ENCODE results near the gene ERBB4. TPM values are rescaled to one million over a fixed set of nuclear protein-coding genes. Genes with fewer than 3 reads are reported as not detected.

ERBB4 gene
- total RNA-seq, 1 experiment from 2014 or later: 40.6 TPM

DNA sequence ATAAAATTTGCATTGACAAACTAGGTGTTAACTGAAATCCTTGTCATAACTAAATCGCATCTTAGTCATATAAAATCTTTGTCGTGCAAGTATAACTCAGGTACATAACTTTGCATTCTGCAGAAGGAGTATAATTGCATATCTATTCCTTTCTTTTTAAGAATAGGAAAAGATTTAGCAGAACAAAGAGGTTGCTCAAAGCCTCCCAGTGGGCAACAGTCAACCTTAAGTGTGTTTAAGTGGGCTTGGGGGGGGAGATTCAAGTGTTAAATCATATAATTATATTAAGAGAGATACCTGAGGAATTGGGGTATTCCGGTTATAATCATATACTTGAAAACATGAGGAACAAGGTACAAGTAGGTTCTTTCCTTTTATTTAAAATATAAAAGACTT, 1068.9 kb downstream of the ERBB4 start:
- intact Hi-C loops (cut with micrococcal nuclease; ENCODE audit: unreplicated experiment): loop anchor here (10.0 kb wide), 1 partner anchor 525 kb away; no protein-coding TSS in a partner anchor
- BruUV-seq (replicated peaks): no TSS peak
- Histone ChIP-seq H3K36me3 (ENCODE audit: insufficient read depth, low read length, poor library complexity, severe bottlenecking) (no peaks in the 10 kb centered on the region), H3K4me3 (ENCODE audit: low read depth, low read length, poor library complexity, severe bottlenecking) (no peak overlapping the region), H3K27ac (ENCODE audit: low read depth, low read length, poor library complexity, severe bottlenecking) (no peak overlapping the region), H3K9me3 (ENCODE audit: low read depth, low read length, poor library complexity, severe bottlenecking) (peaks cover 3% of the 10 kb centered on the region), H3K27me3 (replicated peaks; ENCODE audit: insufficient read depth, low read depth, low read length, poor library complexity) (no peaks in the 10 kb centered on the region), H3K4me1 (ENCODE audit: insufficient read depth, low read length, poor library complexity, severe bottlenecking) (no peaks in the 10 kb centered on the region)
- DNase-seq (ENCODE audit: low spot score): no peak
- POLR2A ChIA-PET (ENCODE audit: low non-redundant PET): no interaction called here
- CTCF ChIA-PET: no interaction called here
- TF ChIP-seq, protein P1, sequence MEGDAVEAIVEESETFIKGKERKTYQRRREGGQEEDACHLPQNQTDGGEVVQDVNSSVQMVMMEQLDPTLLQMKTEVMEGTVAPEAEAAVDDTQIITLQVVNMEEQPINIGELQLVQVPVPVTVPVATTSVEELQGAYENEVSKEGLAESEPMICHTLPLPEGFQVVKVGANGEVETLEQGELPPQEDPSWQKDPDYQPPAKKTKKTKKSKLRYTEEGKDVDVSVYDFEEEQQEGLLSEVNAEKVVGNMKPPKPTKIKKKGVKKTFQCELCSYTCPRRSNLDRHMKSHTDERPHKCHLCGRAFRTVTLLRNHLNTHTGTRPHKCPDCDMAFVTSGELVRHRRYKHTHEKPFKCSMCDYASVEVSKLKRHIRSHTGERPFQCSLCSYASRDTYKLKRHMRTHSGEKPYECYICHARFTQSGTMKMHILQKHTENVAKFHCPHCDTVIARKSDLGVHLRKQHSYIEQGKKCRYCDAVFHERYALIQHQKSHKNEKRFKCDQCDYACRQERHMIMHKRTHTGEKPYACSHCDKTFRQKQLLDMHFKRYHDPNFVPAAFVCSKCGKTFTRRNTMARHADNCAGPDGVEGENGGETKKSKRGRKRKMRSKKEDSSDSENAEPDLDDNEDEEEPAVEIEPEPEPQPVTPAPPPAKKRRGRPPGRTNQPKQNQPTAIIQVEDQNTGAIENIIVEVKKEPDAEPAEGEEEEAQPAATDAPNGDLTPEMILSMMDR (conservative IDR thresholded peaks at IDR 0.05; ENCODE audit: low read depth, low read length): no peak
- no peak for TF ChIP-seq EZH2 (IDR thresholded peaks at IDR 0.05; ENCODE audit: borderline replicate concordance, low read depth, low read length, poor library complexity, severe bottlenecking)

DNA sequence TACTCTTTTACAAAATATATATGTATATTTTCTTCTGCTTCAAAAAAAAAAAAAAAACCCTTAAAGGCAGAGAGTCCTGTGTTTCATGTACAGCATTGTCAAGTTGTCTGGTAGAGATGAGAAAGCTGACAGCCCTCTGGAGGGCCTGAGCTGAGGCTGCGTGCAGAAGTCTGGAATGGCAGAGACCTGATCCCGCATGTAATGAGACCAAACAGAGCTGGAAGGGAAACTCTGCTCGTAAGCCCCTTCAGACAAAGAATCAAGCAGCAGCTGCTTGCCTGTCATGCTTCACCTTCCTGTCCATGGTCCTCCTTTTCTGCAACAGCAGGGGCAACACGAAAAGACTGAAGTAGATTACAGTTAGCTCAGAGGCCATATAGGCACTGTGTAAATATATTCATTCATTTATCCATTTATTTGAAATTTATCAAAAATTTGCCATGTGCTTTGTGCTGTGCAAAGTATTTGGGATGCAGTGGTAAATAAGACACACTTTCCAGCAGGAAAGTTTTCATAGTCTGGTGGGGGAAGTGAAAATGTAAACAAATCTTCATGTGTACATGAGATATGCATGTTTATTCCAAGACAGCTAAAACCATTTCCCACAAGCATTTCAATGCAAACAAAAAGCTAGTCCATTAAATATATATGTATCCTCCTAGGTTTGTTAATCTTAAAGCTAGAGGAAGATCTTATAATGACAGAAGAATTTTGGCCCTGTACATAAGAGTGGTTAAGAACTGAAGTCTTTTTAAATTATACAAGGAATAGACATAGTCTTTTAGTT, 1069.5 kb downstream of the ERBB4 start:
- POLR2A ChIA-PET (ENCODE audit: low non-redundant PET): no interaction called here
- intact Hi-C loops (cut with micrococcal nuclease; ENCODE audit: unreplicated experiment): no loop called here
- Histone ChIP-seq H3K27me3 (replicated peaks; ENCODE audit: insufficient read depth, low read depth, low read length, poor library complexity) (no peaks in the 10 kb centered on the region), H3K4me1 (ENCODE audit: insufficient read depth, low read length, poor library complexity, severe bottlenecking) (no peaks in the 10 kb centered on the region), H3K36me3 (ENCODE audit: insufficient read depth, low read length, poor library complexity, severe bottlenecking) (no peaks in the 10 kb centered on the region), H3K9me3 (ENCODE audit: low read depth, low read length, poor library complexity, severe bottlenecking) (peaks cover 3% of the 10 kb centered on the region), H3K27ac (ENCODE audit: low read depth, low read length, poor library complexity, severe bottlenecking) (no peak overlapping the region), H3K4me3 (ENCODE audit: low read depth, low read length, poor library complexity, severe bottlenecking) (no peak overlapping the region)
- CTCF ChIA-PET: no interaction called here
- no TSS peak for BruUV-seq (replicated peaks)
- no peak for DNase-seq (ENCODE audit: low spot score)
- no peak for TF ChIP-seq EZH2 (IDR thresholded peaks at IDR 0.05; ENCODE audit: borderline replicate concordance, low read depth, low read length, poor library complexity, severe bottlenecking)
- TF ChIP-seq, protein P1 (conservative IDR thresholded peaks at IDR 0.05; ENCODE audit: low read depth, low read length): no peak

DNA sequence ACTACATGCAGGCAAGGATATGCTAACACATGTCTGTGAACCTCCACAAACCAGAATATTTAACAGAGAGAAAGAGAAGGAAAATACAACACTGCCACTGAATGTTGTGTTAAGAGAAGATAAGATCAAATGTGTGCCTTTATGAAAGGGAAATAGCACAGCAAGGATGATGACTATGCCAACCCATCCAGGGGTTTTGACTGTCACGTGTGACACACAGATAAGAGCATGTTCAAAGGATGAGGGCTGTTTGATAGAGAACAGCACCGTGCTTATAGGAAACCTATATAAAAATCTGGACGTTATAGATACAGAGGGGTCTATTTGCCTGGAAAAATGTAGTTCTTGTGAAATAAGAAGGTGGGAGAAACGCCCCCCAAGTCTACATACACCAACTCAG, 1070.4 kb downstream of the ERBB4 start:
- Histone ChIP-seq H3K27me3 (replicated peaks; ENCODE audit: insufficient read depth, low read depth, low read length, poor library complexity) (no peaks in the 10 kb centered on the region), H3K36me3 (ENCODE audit: insufficient read depth, low read length, poor library complexity, severe bottlenecking) (no peaks in the 10 kb centered on the region), H3K4me3 (ENCODE audit: low read depth, low read length, poor library complexity, severe bottlenecking) (no peak overlapping the region), H3K4me1 (ENCODE audit: insufficient read depth, low read length, poor library complexity, severe bottlenecking) (peaks cover 5% of the 10 kb centered on the region), H3K9me3 (ENCODE audit: low read depth, low read length, poor library complexity, severe bottlenecking) (no peaks in the 10 kb centered on the region), H3K27ac (ENCODE audit: low read depth, low read length, poor library complexity, severe bottlenecking) (no peak overlapping the region)
- ChIA-PET POLR2A (ENCODE audit: low non-redundant PET) (no interaction called here), CTCF (no interaction called here)
- no TSS peak for BruUV-seq (replicated peaks)
- intact Hi-C loops (cut with micrococcal nuclease; ENCODE audit: unreplicated experiment): no loop called here
- TF ChIP-seq, protein P1 (conservative IDR thresholded peaks at IDR 0.05; ENCODE audit: low read depth, low read length): no peak
- TF ChIP-seq EZH2 (IDR thresholded peaks at IDR 0.05; ENCODE audit: borderline replicate concordance, low read depth, low read length, poor library complexity, severe bottlenecking): no peak
- no peak for DNase-seq (ENCODE audit: low spot score)
